OCI-LY3 (cell line): Measurements from ENCODE around the gene IFT122.

Experiments used
- H2AFZ ChIP-seq: fragments of 200-600, 300-600 bp; shearing (Covaris generic); 2 replicates; pipeline ENCODE4 v1.6.0; 2014; ENCODE audit warnings: antibody characterized with exemption, low read depth, low read length
- H3K27ac ChIP-seq: fragments of 200-600, 300-600 bp; sonication (generic); 2 replicates; pipeline ENCODE4 v1.5.1; 2014; ENCODE audit warnings: mild to moderate bottlenecking, low read length, moderate library complexity, mixed read lengths
- H3K27me3 ChIP-seq: fragments of 200-600, 300-600 bp; sonication (generic); 2 replicates; pipeline ENCODE4 v1.6.1; 2014; ENCODE audit warnings: low read depth, low read length, mixed read lengths
- H3K36me3 ChIP-seq: fragments of 200-600, 300-600 bp; sonication (generic); replicated peaks from 2 replicates; pipeline ENCODE3; 2014; ENCODE audit warnings: low read depth, low read length, mixed read lengths
- H3K4me1 ChIP-seq: fragments of 300-600, 200-600 bp; sonication (generic); 2 replicates; pipeline ENCODE4 v1.6.1; 2014; ENCODE audit warnings: low read length, mixed read lengths
- H3K4me2 ChIP-seq: fragments of 200-600, 300-600 bp; sonication (generic); 2 replicates; pipeline ENCODE4 v1.6.1; 2014; ENCODE audit warnings: low read length, mixed read lengths
- H3K4me3 ChIP-seq: fragments of 300-600, 200-600 bp; sonication (generic); 2 replicates; pipeline ENCODE4 v1.5.1; 2014; ENCODE audit warnings: antibody characterized with exemption, mild to moderate bottlenecking, low read length, moderate library complexity
- H3K79me2 ChIP-seq: fragments of 300-600, 200-600 bp; shearing (Covaris generic); 2 replicates; pipeline ENCODE4 v1.6.1; 2014; ENCODE audit warnings: mild to moderate bottlenecking, low read length, mixed read lengths
- H3K9ac ChIP-seq: fragments of 300-600, 200-600 bp; shearing (Covaris generic); 2 replicates; pipeline ENCODE4 v1.6.0; 2014; ENCODE audit warnings: mild to moderate bottlenecking, low read length, moderate library complexity
- H3K9me3 ChIP-seq: fragments of 200-600, 300-600 bp; shearing (Covaris generic); 2 replicates; pipeline ENCODE4 v1.6.1; 2014; ENCODE audit warnings: low read length, mixed read lengths; ENCODE audit not compliant: insufficient read depth
- H4K20me1 ChIP-seq: fragments of 200-600, 300-600 bp; sonication (generic); 2 replicates; pipeline ENCODE4 v1.6.1; 2016; ENCODE audit warnings: low read length, mixed read lengths; ENCODE audit not compliant: insufficient read depth
- CTCF ChIP-seq: fragments of 200-600, 300-600 bp; sonication (generic); IDR thresholded peaks from 2 replicates; pipeline ENCODE4 v1.5.1; 2014; ENCODE audit warnings: antibody characterized with exemption, low read length, low read depth
- EZH2phosphoT487 ChIP-seq: fragments of 200-600 bp; shearing (Covaris generic); IDR thresholded peaks from 2 replicates; pipeline ENCODE4 v1.6.1; 2018; ENCODE audit warnings: antibody characterized with exemption, mixed run types, low read depth

The IFT122 gene

DNA sequence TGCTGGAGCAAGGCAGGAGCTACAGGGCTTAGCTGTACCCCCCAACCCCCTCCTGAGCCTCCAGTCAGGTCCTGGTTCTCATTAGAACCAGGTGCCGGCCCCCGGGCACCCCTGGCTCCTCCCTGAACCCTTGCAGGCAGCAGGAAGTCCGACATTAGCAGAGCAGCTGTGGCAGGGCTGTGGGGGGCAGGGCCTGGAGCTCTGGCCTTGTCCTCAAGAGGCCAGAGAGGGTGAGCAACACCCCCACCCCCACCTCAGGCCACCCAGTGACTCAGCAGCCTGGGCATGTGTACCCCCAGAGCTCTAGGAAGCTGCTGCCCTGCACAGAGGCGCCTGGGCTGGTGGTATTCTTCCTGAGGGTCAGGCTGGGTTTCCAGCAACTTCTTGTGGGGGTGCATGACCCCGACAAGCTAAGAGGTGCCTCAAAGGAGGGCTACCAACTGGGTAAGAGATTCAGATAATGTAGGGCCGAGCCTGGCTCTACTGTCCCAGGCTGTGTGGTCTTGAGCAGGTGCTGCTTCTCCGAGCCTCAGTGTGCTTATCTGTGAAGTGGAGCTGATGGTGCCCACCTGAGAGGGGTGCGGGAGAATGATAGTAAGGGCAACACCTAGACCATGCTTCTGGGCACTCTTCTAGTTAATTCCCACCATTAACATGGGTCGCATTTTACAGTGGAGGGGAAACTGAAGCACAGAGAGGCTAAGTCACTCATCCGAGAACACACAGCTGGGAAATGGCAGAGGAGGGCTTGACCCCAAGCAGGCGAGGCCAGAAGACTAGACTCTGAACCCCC, 118.9 kb downstream of the IFT122 start:
- H3K4me2 ChIP-seq = peak overlapping the region; percentile 14; the same call in 1 of the 2 replicates
- TF ChIP-seq CTCF (no peak), EZH2phosphoT487 (no peak)

DNA sequence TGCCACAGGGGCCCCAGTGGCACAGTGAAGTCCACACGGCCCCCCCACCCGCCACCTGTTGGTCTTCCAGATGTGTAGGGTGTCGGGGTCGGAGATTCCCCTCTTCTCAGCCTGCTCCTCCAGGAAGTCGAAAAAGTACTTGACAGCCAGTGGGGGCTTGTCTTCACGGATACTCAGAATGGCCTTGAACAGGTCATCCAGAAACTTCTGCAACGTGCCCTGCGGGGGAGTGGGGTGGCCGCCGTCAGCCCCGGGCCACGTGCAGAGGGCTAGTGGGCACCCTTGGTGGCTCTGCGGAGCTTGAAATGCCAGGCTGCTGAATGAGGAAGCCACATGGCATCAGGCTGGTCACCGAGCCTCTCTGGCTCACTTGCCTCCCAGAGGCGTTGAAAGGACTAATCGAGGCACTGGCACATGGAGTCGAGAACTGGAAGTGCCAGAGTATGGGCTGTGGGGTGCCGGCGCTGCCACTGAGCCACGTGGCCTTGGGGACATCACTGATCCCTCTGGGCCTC, 119.6 kb downstream of the IFT122 start:
- no peaks in the 10 kb centered on the region for H4K20me1 ChIP-seq
- no peaks in the 10 kb centered on the region for H3K9me3 ChIP-seq
- H3K79me2 ChIP-seq = no peaks in the 10 kb centered on the region
- H3K27ac ChIP-seq = no peak overlapping the region
- no peak overlapping the region for H2AFZ ChIP-seq
- H3K4me2 ChIP-seq = no peak overlapping the region
- H3K36me3 ChIP-seq = no peaks in the 10 kb centered on the region
- peaks cover 7% of the 10 kb centered on the region for H3K27me3 ChIP-seq
- H3K4me3 ChIP-seq = no peak overlapping the region
- TF ChIP-seq CTCF (no peak), EZH2phosphoT487 (no peak)
- H3K4me1 ChIP-seq = peaks cover 32% of the 10 kb centered on the region
- H3K9ac ChIP-seq = no peak overlapping the region

More for the DNA sequence above, 118.9 kb downstream of the IFT122 start:
- H3K36me3 ChIP-seq = no peaks in the 10 kb centered on the region
- no peaks in the 10 kb centered on the region for H3K9me3 ChIP-seq
- no peak overlapping the region for H3K27ac ChIP-seq
- peaks cover 38% of the 10 kb centered on the region for H3K4me1 ChIP-seq
- peaks cover 13% of the 10 kb centered on the region for H3K27me3 ChIP-seq
- no peaks in the 10 kb centered on the region for H3K79me2 ChIP-seq
- no peaks in the 10 kb centered on the region for H4K20me1 ChIP-seq
- H3K4me3 ChIP-seq = no peak overlapping the region
- H3K9ac ChIP-seq = no peak overlapping the region; the same call in 1 of the 2 replicates
- H2AFZ ChIP-seq = peak overlapping the region; percentile 76; the same call in 1 of the 2 replicates

DNA sequence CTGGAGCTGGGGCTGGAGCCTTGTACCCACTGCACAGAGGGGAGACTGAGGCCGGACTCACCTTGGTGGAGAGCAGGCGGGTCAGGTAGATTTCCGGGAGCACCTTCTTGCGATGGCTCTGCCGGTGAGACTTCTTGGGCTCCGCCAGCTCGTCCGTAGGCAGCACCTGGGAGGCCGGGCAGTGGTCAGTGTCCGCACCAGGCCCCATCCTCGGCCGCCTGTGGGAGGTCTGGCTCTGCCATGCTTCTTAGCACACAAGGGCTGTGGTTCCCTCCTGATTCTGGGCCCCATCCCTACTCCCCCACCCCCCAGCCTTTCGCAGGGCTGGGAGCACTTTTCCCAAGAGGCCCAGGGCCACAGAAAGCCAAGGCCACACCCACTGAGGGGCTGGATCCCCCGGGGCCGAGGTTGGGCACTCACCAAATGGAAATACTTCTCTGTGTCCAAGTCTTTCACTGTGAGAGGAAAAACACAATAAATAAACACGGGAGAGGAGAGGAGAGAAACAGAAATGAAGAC, 120.3 kb downstream of the IFT122 start:
- Histone ChIP-seq H4K20me1 (no peaks in the 10 kb centered on the region), H3K79me2 (no peaks in the 10 kb centered on the region), H3K4me2 (no peak overlapping the region), H3K27ac (no peak overlapping the region), H3K4me3 (no peak overlapping the region), H3K27me3 (no peaks in the 10 kb centered on the region), H2AFZ (no peak overlapping the region), H3K4me1 (peaks cover 25% of the 10 kb centered on the region), H3K9me3 (no peaks in the 10 kb centered on the region), H3K9ac (no peak overlapping the region), H3K36me3 (no peaks in the 10 kb centered on the region)
- TF ChIP-seq CTCF = no peak
- no peak for TF ChIP-seq EZH2phosphoT487

GRCh38 chr3:129560911-129561594, 121.0 kb downstream of the IFT122 start:
- H4K20me1 ChIP-seq = no peaks in the 10 kb centered on the region
- no peaks in the 10 kb centered on the region for H3K27me3 ChIP-seq
- H3K36me3 ChIP-seq = no peaks in the 10 kb centered on the region
- H3K4me2 ChIP-seq = no peak overlapping the region
- no peak overlapping the region for H3K9ac ChIP-seq
- no peak overlapping the region for H2AFZ ChIP-seq
- peaks cover 17% of the 10 kb centered on the region for H3K4me1 ChIP-seq
- no peaks in the 10 kb centered on the region for H3K9me3 ChIP-seq
- H3K79me2 ChIP-seq = no peaks in the 10 kb centered on the region
- no peak for TF ChIP-seq CTCF
- no peak for TF ChIP-seq EZH2phosphoT487
- no peak overlapping the region for H3K27ac ChIP-seq
- no peak overlapping the region for H3K4me3 ChIP-seq
